Left lung (tissue), 10 donors: ENCODE results near the gene ZNF224. TPM values are rescaled to one million over a fixed set of nuclear protein-coding genes. Genes with fewer than 3 reads are reported as not detected.
A peak's percentile ranks its signal among the peaks of the same experiment; 100 is the strongest.

Source experiments
- ATAC-seq: fragments of 200-7000 bp; cut with Tn5 transposase; one replicate; pipeline ENCODE4 v1.9.1; 2020; ENCODE audit warnings: moderate library complexity
- DNase-seq, 4 donors: peaks; one replicate each; pipeline ENCODE4 v3.0.0-alpha.2; 2013 to 2020
- H3K27ac ChIP-seq, 2 donors: fragments of 200-600 bp; sonication (generic) in 1 of 2; one replicate each; pipeline versions ENCODE4 v1.5.0 to v1.8.0; 2020 to 2021
- H3K27me3 ChIP-seq, 2 donors: fragments of 200-600 bp; sonication (generic) in 1 of 2; one replicate each; pipeline versions ENCODE4 v1.5.0 to v1.8.0; 2020 to 2021
- H3K36me3 ChIP-seq, 2 donors: fragments of 200-600 bp; sonication (generic) in 1 of 2; one replicate each; pipeline versions ENCODE4 v1.5.0 to v1.8.0; 2020 to 2021
- H3K4me1 ChIP-seq, 2 donors: fragments of 200-600 bp; one replicate each; pipeline ENCODE4 v1.8.0; 2021
- H3K4me3 ChIP-seq, 2 donors: fragments of 200-600 bp; sonication (generic) in 1 of 2; one replicate each; pipeline versions ENCODE4 v1.5.0 to v1.8.0; 2020 to 2021; ENCODE audit warnings: mild to moderate bottlenecking in 1 of 2
- H3K9me3 ChIP-seq, 2 donors: fragments of 200-600 bp; sonication (generic) in 1 of 2; one replicate each; pipeline versions ENCODE4 v1.5.0 to v1.8.0; 2020 to 2021
- intact Hi-C, 2 donors: fragments of 100-400 bp; cut with DNase I; formaldehyde crosslinking; loops; one replicate each; pipeline versions ENCODE4 v1.11.2 to v1.14.2; 2022
- polyA plus RNA-seq, 6 donors: library from polyadenylated mRNA; unstranded; fragments of 120-200 nt; gene quantifications; one replicate each; pipeline ENCODE4 v1.2.1, GENCODE V29; 2013; ENCODE audit not compliant: insufficient read length in 6 of 6
- total RNA-seq, 2 donors: library from RNA; stranded (reverse); fragmentation: NEBNext Ultra II Directional; extraction: Animal tissue kit (Norgen Biotek cat#: 25700); gene quantifications; one replicate each; pipeline ENCODE4 v1.2.1, GENCODE V29; 2021
- TF ChIP-seq, protein P1 (sequence below), 2 donors: fragments of 200-600 bp; sonication (generic) in 1 of 2; IDR thresholded peaks; one replicate each; pipeline versions ENCODE4 v1.5.0 to v1.8.0; 2021; ENCODE audit warnings: antibody characterized with exemption in 2 of 2
- donor health status: DM: no; HTN: yes; CAD: no.
- donor health status: DM: no; HTN: no; CAD: no.

The ZNF224 gene
- total and polyA plus RNA-seq, 8 donors = 21.6 to 52.7 (median 49.3) TPM

DNA sequence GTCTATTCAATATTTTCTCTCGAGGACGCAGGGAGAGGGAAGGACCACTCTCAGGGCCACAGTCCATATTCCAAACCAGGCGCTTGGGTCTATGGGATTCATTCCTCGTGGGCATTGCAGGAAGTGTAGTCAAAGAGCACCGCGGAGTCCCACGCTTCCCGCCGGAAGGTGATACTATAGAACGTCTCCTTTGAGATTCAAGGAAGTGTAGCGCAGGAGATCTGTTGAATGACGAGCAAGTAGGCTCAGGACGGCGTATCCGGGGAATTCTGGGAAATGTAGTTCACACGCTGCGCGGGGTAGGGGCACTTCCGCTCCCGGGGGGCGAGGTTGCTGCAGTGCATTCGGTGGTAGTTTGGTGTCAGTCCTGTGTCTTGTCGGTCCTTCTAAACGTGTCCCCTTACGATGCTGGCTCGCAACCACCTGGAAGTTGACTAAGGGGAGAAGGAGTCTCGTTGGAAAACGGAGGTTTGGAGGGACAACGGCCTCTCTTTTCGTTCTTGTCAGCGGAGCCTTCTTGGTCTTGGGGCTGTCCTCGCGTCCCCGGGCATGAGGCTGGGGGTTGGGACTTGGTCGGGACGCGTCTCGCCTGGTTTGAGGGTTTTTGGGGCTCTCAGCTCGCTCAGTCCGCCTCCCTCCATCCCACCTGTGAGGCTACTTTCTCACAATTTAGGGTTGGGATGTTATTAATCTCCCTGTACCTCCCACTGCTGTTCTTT lies 22.2 kb upstream of the ZNF224 start, which contains the start of gene ZNF284:
TSS of gene ZNF284 (plus strand) at position 336 of the 719 bp plus-strand sequence. CDS start 4,231 bp downstream, outside the sequence.
- intact Hi-C loops = no loop called here
- Histone ChIP-seq H3K9me3 (peaks cover 0 to 45% of the 10 kb centered on the region in 2 donors), H3K36me3 (peaks cover 0 to 9% of the 10 kb centered on the region in 2 donors), H3K4me1 (peaks cover 5 to 17% of the 10 kb centered on the region in 2 donors), H3K27me3 (no peaks in the 10 kb centered on the region), H3K27ac (peak within 1 kb of the TSS; percentile 30 to 45), H3K4me3 (peak within 1 kb of the TSS; percentile 53 to 67)
- ATAC-seq (peak; percentile 100), DNase-seq (peak; percentile 92 to 94 (median 94))
- TF ChIP-seq, protein P1, sequence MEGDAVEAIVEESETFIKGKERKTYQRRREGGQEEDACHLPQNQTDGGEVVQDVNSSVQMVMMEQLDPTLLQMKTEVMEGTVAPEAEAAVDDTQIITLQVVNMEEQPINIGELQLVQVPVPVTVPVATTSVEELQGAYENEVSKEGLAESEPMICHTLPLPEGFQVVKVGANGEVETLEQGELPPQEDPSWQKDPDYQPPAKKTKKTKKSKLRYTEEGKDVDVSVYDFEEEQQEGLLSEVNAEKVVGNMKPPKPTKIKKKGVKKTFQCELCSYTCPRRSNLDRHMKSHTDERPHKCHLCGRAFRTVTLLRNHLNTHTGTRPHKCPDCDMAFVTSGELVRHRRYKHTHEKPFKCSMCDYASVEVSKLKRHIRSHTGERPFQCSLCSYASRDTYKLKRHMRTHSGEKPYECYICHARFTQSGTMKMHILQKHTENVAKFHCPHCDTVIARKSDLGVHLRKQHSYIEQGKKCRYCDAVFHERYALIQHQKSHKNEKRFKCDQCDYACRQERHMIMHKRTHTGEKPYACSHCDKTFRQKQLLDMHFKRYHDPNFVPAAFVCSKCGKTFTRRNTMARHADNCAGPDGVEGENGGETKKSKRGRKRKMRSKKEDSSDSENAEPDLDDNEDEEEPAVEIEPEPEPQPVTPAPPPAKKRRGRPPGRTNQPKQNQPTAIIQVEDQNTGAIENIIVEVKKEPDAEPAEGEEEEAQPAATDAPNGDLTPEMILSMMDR (IDR thresholded peaks at IDR 0.05) = no peak

DNA sequence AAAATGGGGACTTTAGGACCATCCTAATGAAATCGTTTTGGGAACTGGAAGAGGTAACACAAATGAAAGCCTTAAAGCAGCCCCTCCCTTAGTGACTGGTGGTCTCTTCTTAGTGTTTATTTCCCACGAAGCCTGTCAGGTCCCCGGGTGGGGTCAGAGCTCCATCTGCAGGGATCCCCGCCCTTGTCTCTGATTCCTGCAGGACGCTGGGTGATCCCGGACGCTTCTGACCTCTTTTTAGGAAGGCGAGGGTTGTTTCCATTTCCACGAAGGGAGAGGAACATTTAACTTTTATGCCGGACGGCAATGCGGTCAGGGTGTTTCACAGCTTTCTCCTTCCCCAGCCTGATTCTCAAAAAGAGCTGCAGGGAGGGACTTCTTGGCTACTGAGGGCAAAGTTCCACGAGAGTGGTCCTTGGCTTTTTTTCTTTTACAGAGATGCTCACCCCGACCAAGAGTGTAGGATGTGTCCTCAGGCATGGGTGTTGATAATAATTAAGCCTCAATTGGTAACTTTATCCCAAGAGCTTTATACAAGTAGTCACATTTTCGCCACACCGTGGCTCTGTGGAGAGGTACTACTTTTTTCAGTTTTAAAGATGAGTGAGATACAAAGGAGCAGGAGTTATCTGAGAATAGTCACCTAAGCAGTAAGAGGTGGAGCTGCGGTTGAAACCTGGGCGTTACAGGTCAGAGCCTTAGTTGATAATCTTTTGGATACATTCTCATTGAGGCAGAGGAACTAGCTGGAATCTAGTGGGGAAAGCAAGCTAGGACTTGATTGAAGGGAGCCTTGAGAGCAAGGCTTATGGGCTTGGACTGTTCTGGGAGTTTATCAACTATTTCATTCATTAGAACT lies 21.4 kb upstream of the ZNF224 start:
- Histone ChIP-seq H3K27me3 (no peaks in the 10 kb centered on the region), H3K4me1 (peaks cover 5 to 17% of the 10 kb centered on the region in 2 donors), H3K27ac (no peak overlapping the region), H3K36me3 (peaks cover 0 to 5% of the 10 kb centered on the region in 2 donors), H3K9me3 (peaks cover 0 to 37% of the 10 kb centered on the region in 2 donors), H3K4me3 (peak overlapping the region; percentile 53 to 67)
- intact Hi-C loops = no loop called here
- ATAC-seq = peak; percentile 45
- no peak for DNase-seq
- TF ChIP-seq, protein P1 (IDR thresholded peaks at IDR 0.05) = no peak

DNA sequence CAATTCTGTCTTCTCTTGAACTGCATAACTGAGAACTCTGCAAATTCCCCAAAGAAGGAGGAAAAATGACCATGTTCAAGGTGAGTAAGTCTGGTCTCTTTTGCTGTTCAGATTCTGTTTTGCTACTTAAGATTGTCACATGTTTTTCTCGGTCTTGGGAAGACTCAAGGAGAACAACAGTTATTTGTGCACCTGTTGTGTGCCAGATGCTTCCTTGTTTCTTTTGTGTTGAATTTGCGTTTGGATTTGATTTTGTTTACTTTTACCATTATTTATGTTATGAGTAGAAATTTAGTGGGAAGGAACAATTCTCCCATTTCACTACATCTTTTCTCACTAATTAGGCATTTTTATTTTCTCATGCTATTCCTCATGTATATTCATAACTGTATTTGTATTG lies 17.8 kb upstream of the ZNF224 start:
- Histone ChIP-seq H3K27me3 (no peaks in the 10 kb centered on the region), H3K4me1 (peaks cover 5 to 15% of the 10 kb centered on the region in 2 donors), H3K4me3 (no peak overlapping the region), H3K9me3 (peaks cover 0 to 2% of the 10 kb centered on the region in 2 donors), H3K27ac (no peak overlapping the region), H3K36me3 (peaks cover 0 to 28% of the 10 kb centered on the region in 2 donors)
- TF ChIP-seq, protein P1 (IDR thresholded peaks at IDR 0.05) = no peak
- ATAC-seq (no peak), DNase-seq (no peak)
- intact Hi-C loops = no loop called here

DNA sequence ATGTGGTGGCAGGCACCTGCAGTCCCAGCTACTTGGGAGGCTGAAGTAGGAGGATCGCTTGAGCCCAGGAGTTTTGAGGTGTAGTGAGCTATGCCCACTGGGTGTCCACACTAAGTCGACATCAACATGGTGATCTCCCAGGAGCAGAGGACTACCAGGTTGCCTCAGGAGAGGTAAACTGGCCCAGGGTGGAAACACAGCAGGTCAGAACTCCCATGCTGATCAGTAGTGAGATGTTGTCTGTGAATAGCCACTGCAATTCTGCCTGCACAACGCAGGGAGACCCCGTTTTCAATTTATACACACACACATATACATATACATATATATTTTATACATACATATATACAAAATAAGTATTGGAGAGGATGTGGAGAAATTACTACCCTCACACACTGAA lies 2.1 kb upstream of the ZNF224 start:
- intact Hi-C loops = no loop called here
- no peak for ATAC-seq
- H3K36me3 ChIP-seq = peaks cover 0 to 24% of the 10 kb centered on the region in 2 donors
- TF ChIP-seq, protein P1 (IDR thresholded peaks at IDR 0.05) = no peak
- no peaks in the 10 kb centered on the region for H3K27me3 ChIP-seq
- DNase-seq = no peak
- H3K27ac ChIP-seq = no peak overlapping the region
- H3K4me3 ChIP-seq = no peak overlapping the region
- peaks cover 0 to 7% of the 10 kb centered on the region in 2 donors for H3K9me3 ChIP-seq
- peaks cover 0 to 12% of the 10 kb centered on the region in 2 donors for H3K4me1 ChIP-seq

DNA sequence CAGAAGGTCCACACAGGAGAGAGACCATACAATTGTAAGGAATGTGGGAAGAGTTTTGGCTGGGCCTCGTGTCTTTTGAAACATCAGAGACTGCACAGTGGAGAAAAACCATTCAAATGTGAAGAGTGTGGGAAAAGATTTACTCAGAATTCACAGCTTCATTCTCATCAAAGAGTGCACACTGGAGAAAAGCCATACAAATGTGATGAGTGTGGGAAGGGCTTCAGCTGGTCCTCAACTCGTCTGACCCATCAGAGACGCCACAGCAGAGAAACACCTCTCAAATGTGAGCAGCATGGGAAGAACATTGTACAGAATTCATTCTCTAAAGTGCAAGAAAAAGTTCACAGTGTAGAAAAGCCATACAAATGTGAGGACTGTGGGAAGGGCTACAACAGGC lies 13.6 kb downstream of the ZNF224 start:
- TF ChIP-seq, protein P1 (IDR thresholded peaks at IDR 0.05) = no peak
- H3K27me3 ChIP-seq = no peaks in the 10 kb centered on the region
- peaks cover 4 to 60% of the 10 kb centered on the region in 2 donors for H3K36me3 ChIP-seq
- peaks cover 4 to 86% of the 10 kb centered on the region in 2 donors for H3K9me3 ChIP-seq
- peaks cover 0 to 8% of the 10 kb centered on the region in 2 donors for H3K4me1 ChIP-seq
- no peak overlapping the region for H3K27ac ChIP-seq
- ATAC-seq = no peak
- no peak for DNase-seq
- H3K4me3 ChIP-seq = no peak overlapping the region
- intact Hi-C loops = no loop called here
